Erythroblast (primary cell): ENCODE data around the gene FCHO2.
A peak's percentile ranks its signal among the peaks of the same experiment; 100 is the strongest.

ENCODE experiments used
- DNase-seq, 2 experiments: peaks; one replicate each; lab custom pipeline; 2025; lab: John Stamatoyannopoulos, UW
- GATA1 ChIP-seq: IDR thresholded peaks from 2 replicates; pipeline ENCODE4 v1.6.1; 2011; ENCODE audit warnings: low read depth, mild to moderate bottlenecking, control low read depth, low read length, moderate library complexity
- POLR2A ChIP-seq: IDR thresholded peaks from 2 replicates; pipeline ENCODE4 v1.6.1; 2011; ENCODE audit warnings: mild to moderate bottlenecking, low read length

The FCHO2 gene

DNA sequence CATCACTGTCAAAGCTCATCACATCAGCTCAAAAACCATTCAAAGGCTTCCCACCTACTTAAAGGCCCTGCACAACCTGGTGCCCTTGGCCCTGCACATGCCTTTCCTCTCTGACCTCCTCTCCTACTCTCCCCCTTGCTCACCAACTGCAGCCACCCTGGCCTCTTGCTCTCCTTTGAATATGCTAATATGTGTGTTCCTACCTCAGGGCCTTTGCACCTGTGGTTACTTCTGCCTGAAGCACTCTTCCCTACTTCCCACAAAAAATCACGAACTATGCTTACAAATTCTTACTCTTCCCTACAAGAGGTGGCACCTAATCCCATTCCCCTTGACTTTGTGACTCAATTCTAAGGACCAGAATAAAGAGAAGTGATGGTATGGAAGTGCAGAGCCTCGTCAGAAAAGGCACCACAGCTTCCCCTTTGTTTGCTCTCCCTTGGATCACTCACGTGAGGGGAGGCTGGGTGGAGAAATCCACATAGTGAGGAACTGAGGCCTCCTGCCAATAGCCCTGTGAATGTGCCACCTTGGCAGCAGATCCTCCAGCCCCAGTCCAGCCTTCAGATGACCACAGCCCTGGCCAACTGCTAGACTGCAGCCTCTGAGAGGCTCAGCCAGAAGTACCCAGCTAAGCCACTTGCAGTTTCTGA lies 161.4 kb downstream of the FCHO2 start:
- no peak for DNase-seq

DNA sequence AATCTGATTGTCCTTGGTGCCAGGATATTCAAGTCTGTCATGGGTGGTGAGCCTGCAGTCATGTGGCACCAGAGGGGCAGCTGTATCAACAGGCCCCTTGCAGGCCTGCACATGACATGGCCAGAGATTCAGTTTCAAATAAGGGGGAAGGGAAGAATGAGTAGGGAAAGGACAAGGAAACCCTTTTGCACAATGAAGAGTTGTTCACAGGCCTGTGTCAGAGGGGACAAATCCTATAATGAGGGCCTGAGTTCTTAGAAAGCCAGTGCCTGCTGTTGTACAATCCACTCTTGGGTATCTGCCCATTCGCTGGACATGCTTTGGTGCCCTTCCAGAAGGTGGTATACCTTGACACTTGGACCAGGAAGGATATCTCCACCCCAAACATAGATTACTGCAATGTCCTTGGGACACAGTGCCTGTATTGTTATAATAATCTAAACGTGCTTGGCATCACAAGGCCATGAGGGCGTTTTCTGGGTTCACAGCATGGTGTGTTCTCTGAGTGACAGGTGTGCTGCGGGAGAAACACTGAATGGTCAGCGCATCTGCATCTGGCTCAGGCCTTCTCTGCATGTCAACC lies 162.6 kb downstream of the FCHO2 start:
- DNase-seq, result peak in 1 of 2 experiments; percentile 14
- no peak for TF ChIP-seq GATA1
- TF ChIP-seq POLR2A, result no peak

More for the DNA sequence above, 161.4 kb downstream of the FCHO2 start:
- no peak for TF ChIP-seq POLR2A
- TF ChIP-seq GATA1, result no peak

DNA sequence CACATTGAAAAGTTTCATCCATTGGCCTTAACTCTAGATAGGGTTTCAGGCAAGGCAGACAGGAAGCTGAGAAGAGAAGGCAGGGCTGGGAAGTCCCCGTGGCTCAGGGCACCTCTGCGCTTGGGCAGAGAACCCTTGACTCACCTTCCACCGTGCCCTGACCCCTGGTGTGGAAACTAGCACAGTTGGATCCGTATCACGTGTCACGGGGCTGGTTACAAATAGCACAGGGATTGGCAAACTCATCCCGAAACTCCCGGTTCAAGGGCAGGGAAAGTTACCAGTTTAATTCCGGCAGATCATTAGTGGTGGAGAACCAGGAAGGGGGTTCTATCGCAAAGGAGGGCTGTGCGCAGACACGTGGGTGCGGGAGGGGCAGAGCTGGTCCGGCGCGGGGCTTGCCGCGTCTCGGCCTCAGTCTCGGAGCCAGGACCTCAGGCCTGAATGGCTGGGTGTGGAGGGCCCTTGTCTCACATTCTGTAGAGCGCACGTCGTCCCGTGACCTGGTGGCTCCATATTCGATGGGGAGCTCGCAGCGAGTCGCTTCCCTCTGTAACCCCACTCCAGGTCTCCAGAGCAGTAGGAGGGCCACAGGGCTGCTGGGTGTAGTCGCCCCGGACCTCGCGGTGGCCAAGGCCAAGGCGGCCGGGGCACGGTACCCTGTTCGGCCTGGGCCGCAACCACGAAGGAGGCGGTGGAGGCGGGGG lies 163.8 kb downstream of the FCHO2 start:
- TF ChIP-seq POLR2A (no peak), GATA1 (no peak)
- peak in 1 of 2 experiments; percentile 23 for DNase-seq

DNA sequence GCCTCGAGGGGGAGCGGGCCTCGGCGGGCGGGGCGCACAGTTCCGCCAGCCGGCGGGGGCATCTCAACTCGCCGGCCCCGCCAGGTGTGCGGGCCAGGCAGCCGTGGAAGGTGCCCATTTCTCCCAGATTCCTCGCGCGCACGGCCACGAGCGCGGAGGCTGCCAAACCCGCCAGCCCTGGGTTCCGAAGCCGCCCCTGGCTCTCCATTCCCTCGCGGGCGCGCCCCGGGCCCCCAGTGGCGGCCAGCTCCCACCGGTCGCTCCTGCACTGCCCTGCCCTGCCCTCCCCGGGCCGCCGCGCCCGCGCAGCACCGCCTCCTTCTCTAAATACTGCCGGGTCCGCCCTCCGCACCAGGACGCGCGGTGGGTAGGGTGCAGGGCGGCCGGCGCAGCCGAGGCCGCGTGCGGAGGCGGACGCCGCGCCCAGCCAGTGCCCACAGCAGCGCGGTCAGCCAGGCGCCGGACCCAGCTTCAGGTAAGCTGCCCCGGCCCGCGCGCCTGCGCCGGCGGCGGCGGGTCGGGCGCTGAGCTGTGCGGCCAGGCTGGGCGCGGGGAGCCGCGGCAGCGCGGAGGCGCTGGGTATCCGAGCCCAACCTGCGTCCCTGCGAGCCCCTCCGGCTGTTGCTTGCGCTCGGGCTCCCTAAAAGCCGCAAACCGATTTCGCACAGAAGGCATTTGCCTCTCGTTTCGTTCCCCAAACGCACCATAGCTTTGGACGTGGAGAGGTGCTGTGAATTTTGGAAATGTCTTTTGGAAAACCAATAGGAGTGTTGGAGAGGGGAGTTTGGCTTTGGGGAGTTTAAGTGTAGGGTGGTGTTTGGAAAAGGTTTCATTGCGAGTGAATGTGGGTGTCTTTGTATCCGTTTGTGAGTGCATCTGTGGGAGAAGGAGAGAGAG lies 164.6 kb downstream of the FCHO2 start, which contains the start of gene TMEM171:
Gene TMEM171, plus strand, starts transcription at position 354 of the 897 bp plus-strand sequence. CDS start 2,799 bp downstream, outside the sequence.
- DNase-seq, result peak; percentile 36 to 56
- TF ChIP-seq GATA1 (no peak), POLR2A (no peak)

DNA sequence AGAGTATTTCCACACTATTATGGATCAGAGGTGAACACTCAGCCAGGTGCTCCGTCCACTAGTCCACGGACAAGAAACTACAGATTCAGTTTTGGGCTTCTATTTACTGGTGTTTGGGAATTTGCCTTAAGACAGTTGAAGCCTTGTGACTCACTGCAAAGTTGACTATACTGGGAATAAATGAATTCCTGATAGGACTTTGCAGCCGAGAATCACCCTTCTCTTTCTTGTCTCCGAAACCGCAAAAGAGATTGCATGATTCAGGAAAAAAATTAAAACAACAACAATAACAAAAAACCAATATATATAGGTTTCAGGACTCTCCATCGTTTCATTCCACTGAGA lies 165.2 kb downstream of the FCHO2 start:
- TF ChIP-seq GATA1, result no peak
- no peak for TF ChIP-seq POLR2A
- DNase-seq, result no peak

DNA sequence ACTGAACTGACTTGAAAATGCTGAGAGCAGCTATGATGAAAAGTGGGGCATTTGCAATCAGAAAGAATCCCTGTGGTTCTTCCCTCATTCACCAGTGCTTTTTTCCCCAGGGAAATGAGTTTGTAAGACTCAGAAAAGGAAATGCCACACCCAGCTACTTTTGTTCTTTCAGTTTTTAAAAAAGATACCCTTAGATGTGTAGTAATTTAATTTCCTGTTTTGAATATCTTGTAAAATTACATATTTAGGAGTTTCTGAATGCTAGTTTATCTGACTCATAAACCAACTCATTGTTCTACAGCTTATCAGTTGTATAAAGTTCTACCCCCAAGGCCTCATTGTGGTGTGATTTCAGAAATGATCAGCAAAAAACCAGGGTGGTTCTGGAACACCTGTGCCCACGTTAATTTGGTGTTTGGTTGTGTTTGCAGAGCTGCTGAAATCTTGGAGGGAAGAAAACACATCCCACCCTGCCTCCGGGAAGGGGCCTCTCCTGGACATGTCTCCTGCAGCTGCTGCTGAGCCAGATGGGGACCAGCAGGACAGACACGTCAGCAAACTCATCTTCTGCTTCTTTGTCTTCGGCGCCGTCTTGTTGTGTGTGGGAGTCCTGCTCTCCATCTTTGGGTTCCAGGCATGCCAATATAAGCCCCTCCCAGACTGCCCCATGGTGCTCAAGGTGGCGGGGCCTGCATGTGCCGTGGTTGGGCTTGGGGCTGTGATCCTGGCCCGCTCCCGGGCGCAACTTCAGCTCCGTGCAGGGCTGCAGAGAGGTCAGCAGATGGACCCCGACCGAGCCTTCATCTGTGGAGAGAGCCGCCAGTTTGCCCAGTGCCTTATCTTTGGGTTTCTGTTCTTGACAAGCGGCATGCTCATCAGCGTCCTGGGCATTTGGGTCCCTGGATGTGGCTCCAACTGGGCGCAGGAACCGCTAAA lies 167.3 kb downstream of the FCHO2 start:
- DNase-seq, result no peak
- no peak for TF ChIP-seq POLR2A
- no peak for TF ChIP-seq GATA1

DNA sequence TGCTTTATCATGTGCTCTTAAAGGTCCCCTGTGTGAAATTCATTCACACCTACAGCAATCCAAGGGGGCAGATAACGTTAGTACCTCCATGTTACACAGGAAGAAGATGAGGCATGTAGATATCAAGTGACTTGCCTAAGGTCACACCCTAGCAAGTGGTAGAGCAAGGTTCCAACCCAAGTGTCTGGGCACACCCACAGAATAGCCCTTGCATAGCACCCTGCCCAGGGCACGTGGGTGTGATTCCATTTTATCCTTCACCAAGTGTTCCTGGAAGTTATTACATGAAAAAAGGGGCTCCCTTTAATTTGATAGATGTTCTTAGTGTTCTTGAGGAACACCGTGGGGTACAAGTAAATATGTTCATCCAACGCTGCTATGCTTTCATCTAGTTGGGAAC lies 169.4 kb downstream of the FCHO2 start:
- no peak for TF ChIP-seq GATA1
- TF ChIP-seq POLR2A, result no peak
- no peak for DNase-seq

DNA sequence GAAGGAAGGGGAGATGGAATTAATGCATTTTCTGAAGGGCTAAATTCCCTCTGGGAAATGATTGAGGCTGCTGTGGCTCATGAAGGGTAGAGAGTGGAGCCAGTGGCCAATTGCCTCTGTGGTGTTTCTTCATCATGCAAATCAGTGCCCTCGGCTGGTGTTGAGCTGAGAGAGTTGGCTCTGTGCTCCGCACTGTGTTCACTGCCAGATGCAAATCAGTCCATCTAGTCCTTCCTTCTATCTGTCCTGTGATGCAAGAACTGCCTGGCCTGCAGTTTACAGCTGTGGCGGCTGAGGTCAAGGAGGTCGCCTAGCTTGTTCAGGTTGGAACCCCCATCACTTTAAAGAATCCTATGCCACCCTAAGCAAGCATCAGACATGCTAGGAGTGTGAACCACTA lies 170.5 kb downstream of the FCHO2 start:
- TF ChIP-seq POLR2A (no peak), GATA1 (no peak)
- no peak for DNase-seq

DNA sequence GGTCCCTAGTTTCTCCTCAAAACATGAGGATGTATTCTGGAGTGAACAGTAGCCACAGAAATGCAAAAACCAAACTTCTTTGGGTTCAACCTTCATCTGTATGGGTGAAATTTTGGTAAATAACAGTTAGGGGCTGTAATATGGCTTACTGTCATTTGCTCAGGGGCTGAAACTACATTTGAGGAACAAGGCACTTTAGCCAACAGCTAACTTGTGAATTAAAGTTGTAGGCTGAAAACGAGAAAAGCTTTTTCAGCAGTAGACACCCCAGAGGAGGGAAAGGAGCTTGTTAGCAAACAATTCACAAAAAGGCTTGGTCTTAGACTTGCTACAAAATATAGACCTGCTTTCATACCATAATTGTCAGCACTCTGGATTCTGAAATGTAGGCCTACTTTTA lies 171.1 kb downstream of the FCHO2 start:
- TF ChIP-seq POLR2A, result no peak
- TF ChIP-seq GATA1, result no peak
- no peak for DNase-seq

DNA sequence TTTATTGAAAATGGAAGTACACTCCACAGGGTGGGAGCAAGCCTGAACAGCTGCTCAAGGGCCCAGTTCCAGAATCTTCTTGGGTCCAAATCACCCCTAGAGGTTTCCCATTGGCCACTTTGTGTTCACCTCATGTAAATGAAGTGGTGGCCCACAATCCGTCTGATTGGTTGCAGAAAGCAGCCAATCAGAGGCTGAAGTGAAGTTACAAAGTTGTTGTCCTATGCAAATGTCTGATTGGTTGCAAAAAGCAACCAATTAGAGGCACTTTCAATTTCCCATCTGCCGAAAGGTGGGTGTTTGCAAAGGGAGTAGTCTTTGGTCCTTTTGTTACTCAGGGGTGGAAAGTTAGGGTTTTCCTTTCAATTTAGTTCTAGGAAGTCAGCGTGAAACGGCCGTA lies 173.3 kb downstream of the FCHO2 start:
- TF ChIP-seq POLR2A (no peak), GATA1 (no peak)
- DNase-seq, result peak in 1 of 2 experiments; percentile 8

DNA sequence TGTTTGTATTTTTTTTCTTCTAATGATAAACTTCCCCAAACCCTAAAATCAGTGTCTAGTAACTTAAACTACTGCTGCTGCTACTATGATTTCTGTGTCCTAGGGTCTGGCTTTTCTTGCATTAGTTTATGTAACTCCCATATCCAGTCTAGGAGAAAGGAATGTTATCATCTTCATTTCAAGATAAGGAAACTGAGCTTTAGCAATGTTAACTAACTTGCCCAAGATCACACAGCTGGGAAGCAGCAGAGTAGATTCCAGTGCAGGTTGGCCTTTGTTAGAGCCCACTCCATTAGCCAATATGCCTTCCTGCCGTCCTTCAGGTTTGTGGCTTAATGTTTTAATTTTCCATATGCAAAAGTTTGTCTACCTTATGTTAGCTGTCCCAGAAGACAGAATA lies 175.0 kb downstream of the FCHO2 start:
- TF ChIP-seq POLR2A (no peak), GATA1 (no peak)
- no peak for DNase-seq

DNA sequence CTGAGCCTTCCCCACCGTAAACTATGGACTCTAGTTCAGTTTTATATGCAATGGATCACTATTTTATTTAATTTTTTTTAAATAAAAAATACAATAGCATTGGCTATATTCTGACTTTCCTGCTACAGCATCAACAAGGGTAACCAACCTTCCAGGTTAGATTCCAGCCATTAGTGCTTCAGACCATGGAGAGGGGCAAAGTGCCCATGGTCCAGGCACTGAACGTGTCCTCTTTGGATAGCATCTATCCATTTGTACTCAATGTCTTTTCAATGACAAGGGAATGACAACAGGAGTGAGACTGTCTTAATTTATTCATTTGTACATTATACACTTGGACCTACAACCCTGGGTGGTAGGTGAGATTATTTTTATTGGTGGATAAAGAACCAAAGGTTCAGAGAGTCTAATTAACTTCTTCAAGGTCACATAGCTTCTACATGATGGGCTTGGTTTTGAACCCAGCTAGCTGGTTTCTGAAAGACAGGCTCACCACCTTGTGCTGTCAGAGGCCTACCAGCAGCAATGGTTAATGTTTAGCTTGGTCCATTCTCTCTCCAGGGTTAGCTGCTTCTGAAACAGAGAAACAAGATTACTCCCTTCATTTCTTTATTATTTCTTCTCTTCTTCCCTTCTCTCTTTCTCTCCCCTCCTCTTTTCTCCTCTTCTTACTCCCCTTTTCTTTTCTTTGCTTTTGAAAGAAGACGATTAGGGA lies 176.0 kb downstream of the FCHO2 start:
- DNase-seq, result no peak
- TF ChIP-seq POLR2A, result no peak
- TF ChIP-seq GATA1, result no peak
